ENCODE results near the gene MYOG.

Gene MYOG

GRCh38 chr1:203048555-203049051, 37.2 kb downstream of the MYOG start:
- H3K79me2 ChIP-seq (ENCODE audit: insufficient read depth, low read depth): no peaks in the 10 kb centered on the region
- no peak for TF ChIP-seq CTCF (conservative IDR thresholded peaks at IDR 0.05; ENCODE audit: low read depth, low read length)
- no peaks in the 10 kb centered on the region for H4K20me1 ChIP-seq (ENCODE audit: insufficient read depth)
- H2AFZ ChIP-seq (ENCODE audit: low read depth): no peak overlapping the region
- no peak overlapping the region for H3K4me2 ChIP-seq
- H3K27ac ChIP-seq: no peak overlapping the region
- no peak overlapping the region for H3K4me3 ChIP-seq (IDR thresholded peaks at IDR 0.05; ENCODE audit: insufficient read depth, low read depth, low read length)
- H3K27me3 ChIP-seq (ENCODE audit: insufficient read depth, low read depth): no peaks in the 10 kb centered on the region
- H3K9ac ChIP-seq: no peak overlapping the region
- H3K4me1 ChIP-seq (ENCODE audit: low read depth, poor library complexity, severe bottlenecking): no peaks in the 10 kb centered on the region
- H3K36me3 ChIP-seq (ENCODE audit: insufficient read depth): no peaks in the 10 kb centered on the region

GRCh38 chr1:203048086-203048485, 37.7 kb downstream of the MYOG start:
- Histone ChIP-seq H3K36me3 (ENCODE audit: insufficient read depth) (no peaks in the 10 kb centered on the region), H3K9ac (no peak overlapping the region), H3K4me2 (no peak overlapping the region), H4K20me1 (ENCODE audit: insufficient read depth) (no peaks in the 10 kb centered on the region), H2AFZ (ENCODE audit: low read depth) (no peak overlapping the region), H3K4me3 (IDR thresholded peaks at IDR 0.05; ENCODE audit: insufficient read depth, low read depth, low read length) (no peak overlapping the region), H3K79me2 (ENCODE audit: insufficient read depth, low read depth) (no peaks in the 10 kb centered on the region), H3K27me3 (ENCODE audit: insufficient read depth, low read depth) (no peaks in the 10 kb centered on the region), H3K27ac (no peak overlapping the region), H3K4me1 (ENCODE audit: low read depth, poor library complexity, severe bottlenecking) (no peaks in the 10 kb centered on the region)
- TF ChIP-seq CTCF (conservative IDR thresholded peaks at IDR 0.05; ENCODE audit: low read depth, low read length): no peak

- H3K4me3 ChIP-seq (IDR thresholded peaks at IDR 0.05; ENCODE audit: insufficient read depth, low read depth, low read length): no peak overlapping the region
- no peaks in the 10 kb centered on the region for H3K79me2 ChIP-seq (ENCODE audit: insufficient read depth, low read depth)
- H2AFZ ChIP-seq (ENCODE audit: low read depth): no peak overlapping the region
- H3K4me2 ChIP-seq: no peak overlapping the region
- no peaks in the 10 kb centered on the region for H3K36me3 ChIP-seq (ENCODE audit: insufficient read depth)
- H3K9ac ChIP-seq: no peak overlapping the region
- H4K20me1 ChIP-seq (ENCODE audit: insufficient read depth): no peaks in the 10 kb centered on the region
- no peak overlapping the region for H3K27ac ChIP-seq
- no peak for TF ChIP-seq CTCF (conservative IDR thresholded peaks at IDR 0.05; ENCODE audit: low read depth, low read length)
- no peaks in the 10 kb centered on the region for H3K27me3 ChIP-seq (ENCODE audit: insufficient read depth, low read depth)
- H3K4me1 ChIP-seq (ENCODE audit: low read depth, poor library complexity, severe bottlenecking): peaks cover 3% of the 10 kb centered on the region
Observed at GRCh38 chr1:203046984-203047630, 38.7 kb downstream of the MYOG start.

- no peaks in the 10 kb centered on the region for H4K20me1 ChIP-seq (ENCODE audit: insufficient read depth)
- no peak overlapping the region for H3K4me3 ChIP-seq (IDR thresholded peaks at IDR 0.05; ENCODE audit: insufficient read depth, low read depth, low read length)
- H3K27ac ChIP-seq: no peak overlapping the region
- no peaks in the 10 kb centered on the region for H3K79me2 ChIP-seq (ENCODE audit: insufficient read depth, low read depth)
- no peak overlapping the region for H2AFZ ChIP-seq (ENCODE audit: low read depth)
- H3K4me2 ChIP-seq: no peak overlapping the region
- H3K36me3 ChIP-seq (ENCODE audit: insufficient read depth): no peaks in the 10 kb centered on the region
- peaks cover 14% of the 10 kb centered on the region for H3K4me1 ChIP-seq (ENCODE audit: low read depth, poor library complexity, severe bottlenecking)
- no peak overlapping the region for H3K9ac ChIP-seq
- no peaks in the 10 kb centered on the region for H3K27me3 ChIP-seq (ENCODE audit: insufficient read depth, low read depth)
- no peak for TF ChIP-seq CTCF (conservative IDR thresholded peaks at IDR 0.05; ENCODE audit: low read depth, low read length)
Observed at GRCh38 chr1:203045821-203046594, 39.8 kb downstream of the MYOG start.
